GM12878 (cell line): Measurements from ENCODE around the gene TMX4. TPM values are rescaled to one million over a fixed set of nuclear protein-coding genes. Genes with fewer than 3 reads are reported as not detected.

ENCODE experiments used
- JUND ChIP-seq: IDR thresholded peaks from 2 replicates; pipeline ENCODE4 v1.6.1; 2012; ENCODE audit warnings: low read depth, mild to moderate bottlenecking, low read length, improper control_type of control experiment, moderate library complexity
- NR2F1 ChIP-seq: fragments of 450-650 bp; conservative IDR thresholded peaks from 2 replicates; pipeline ENCODE4 v1.6.1; 2017; ENCODE audit warnings: mild to moderate bottlenecking
- polyA plus RNA-seq, 11 experiments: library from polyadenylated mRNA; depleted of rRNA in 4 of 11; unstranded in 6 of 11; stranded (reverse) in 5 of 11; fragments of >200 nt; fragmentation: Nextera tagmentation in 4 of 11; fragmentation: Illumina TruSeq in 1 of 11; extraction: Ambion mirVana in 4 of 11; extraction: Trizol in 1 of 11; gene quantifications; 1 replicate in 1 of 11; 2 replicates in 10 of 11; pipeline versions ENCODE4 v1.2.1 to v1.2.3, GENCODE V29; 2011 to 2016; ENCODE audit warnings: inconsistent platforms in 2 of 11, missing spikeins in 2 of 11, low read depth in 1 of 11
- total RNA-seq, 4 experiments: library from RNA; depleted of rRNA in 3 of 4; stranded (reverse); fragments of >200 nt in 3 of 4; fragmentation: Illumina TruSeq in 1 of 4; extraction: Trizol in 1 of 4; gene quantifications; 2 replicates each; pipeline versions ENCODE4 v1.2.1 to v1.2.3, GENCODE V29; 2013 to 2021
- TF ChIP-seq, protein P1 (sequence below): fragments of 450-650 bp; IDR thresholded peaks from 2 replicates; pipeline ENCODE4 v1.6.1; 2017; ENCODE audit warnings: mild to moderate bottlenecking, moderate library complexity
- TF ChIP-seq, protein P2 (sequence below): IDR thresholded peaks from 2 replicates; pipeline ENCODE4 v1.6.1; 2011; ENCODE audit warnings: borderline replicate concordance, low read depth, mild to moderate bottlenecking, moderate library complexity, low read length; ENCODE audit not compliant: insufficient read depth, poor library complexity, severe bottlenecking
- TF ChIP-seq, protein P3 (sequence below): IDR thresholded peaks from 2 replicates; pipeline ENCODE4 v1.6.1; 2011; ENCODE audit warnings: low read depth, low read length, improper control_type of control experiment, borderline replicate concordance
- TF ChIP-seq, protein P4 (sequence below): fragments of 450-650 bp; IDR thresholded peaks from 2 replicates; pipeline ENCODE4 v1.6.1; 2017; ENCODE audit warnings: borderline replicate concordance
- TF ChIP-seq, protein P5 (sequence below): fragments of 450-650 bp; IDR thresholded peaks from 2 replicates; pipeline ENCODE4 v1.6.1; 2017; ENCODE audit warnings: mild to moderate bottlenecking

TMX4 gene
- total and polyA plus RNA-seq, 10 of the 15 experiments (the other 5 are each of a cell fraction or from before 2014, with no cell fraction given) = 3.9 to 19.9 (median 11.1) TPM

DNA sequence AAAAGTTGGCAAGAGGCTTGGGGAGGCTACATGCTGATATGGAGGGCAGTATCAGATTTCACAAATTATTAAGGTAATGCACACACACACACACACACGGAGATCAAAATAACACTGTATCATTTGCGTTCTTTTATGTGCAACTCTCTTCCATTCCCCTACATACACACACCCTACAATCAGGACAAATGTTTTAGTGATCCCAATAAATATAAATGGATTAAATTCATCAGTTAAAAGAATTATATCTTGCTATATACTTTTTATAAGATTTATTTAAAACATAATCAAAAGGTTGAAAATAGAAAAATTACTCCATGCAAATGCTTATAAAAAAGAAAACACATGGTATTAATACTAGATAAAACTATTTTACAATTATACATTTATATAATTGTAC is 25.9 kb downstream of the TMX4 start (continued):
- TF ChIP-seq, protein P1, sequence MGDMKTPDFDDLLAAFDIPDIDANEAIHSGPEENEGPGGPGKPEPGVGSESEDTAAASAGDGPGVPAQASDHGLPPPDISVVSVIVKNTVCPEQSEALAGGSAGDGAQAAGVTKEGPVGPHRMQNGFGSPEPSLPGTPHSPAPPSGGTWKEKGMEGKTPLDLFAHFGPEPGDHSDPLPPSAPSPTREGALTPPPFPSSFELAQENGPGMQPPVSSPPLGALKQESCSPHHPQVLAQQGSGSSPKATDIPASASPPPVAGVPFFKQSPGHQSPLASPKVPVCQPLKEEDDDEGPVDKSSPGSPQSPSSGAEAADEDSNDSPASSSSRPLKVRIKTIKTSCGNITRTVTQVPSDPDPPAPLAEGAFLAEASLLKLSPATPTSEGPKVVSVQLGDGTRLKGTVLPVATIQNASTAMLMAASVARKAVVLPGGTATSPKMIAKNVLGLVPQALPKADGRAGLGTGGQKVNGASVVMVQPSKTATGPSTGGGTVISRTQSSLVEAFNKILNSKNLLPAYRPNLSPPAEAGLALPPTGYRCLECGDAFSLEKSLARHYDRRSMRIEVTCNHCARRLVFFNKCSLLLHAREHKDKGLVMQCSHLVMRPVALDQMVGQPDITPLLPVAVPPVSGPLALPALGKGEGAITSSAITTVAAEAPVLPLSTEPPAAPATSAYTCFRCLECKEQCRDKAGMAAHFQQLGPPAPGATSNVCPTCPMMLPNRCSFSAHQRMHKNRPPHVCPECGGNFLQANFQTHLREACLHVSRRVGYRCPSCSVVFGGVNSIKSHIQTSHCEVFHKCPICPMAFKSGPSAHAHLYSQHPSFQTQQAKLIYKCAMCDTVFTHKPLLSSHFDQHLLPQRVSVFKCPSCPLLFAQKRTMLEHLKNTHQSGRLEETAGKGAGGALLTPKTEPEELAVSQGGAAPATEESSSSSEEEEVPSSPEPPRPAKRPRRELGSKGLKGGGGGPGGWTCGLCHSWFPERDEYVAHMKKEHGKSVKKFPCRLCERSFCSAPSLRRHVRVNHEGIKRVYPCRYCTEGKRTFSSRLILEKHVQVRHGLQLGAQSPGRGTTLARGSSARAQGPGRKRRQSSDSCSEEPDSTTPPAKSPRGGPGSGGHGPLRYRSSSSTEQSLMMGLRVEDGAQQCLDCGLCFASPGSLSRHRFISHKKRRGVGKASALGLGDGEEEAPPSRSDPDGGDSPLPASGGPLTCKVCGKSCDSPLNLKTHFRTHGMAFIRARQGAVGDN = no peak
- TF ChIP-seq, protein P2, sequence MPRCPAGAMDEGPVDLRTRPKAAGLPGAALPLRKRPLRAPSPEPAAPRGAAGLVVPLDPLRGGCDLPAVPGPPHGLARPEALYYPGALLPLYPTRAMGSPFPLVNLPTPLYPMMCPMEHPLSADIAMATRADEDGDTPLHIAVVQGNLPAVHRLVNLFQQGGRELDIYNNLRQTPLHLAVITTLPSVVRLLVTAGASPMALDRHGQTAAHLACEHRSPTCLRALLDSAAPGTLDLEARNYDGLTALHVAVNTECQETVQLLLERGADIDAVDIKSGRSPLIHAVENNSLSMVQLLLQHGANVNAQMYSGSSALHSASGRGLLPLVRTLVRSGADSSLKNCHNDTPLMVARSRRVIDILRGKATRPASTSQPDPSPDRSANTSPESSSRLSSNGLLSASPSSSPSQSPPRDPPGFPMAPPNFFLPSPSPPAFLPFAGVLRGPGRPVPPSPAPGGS = no peak
- TF ChIP-seq, protein P3, sequence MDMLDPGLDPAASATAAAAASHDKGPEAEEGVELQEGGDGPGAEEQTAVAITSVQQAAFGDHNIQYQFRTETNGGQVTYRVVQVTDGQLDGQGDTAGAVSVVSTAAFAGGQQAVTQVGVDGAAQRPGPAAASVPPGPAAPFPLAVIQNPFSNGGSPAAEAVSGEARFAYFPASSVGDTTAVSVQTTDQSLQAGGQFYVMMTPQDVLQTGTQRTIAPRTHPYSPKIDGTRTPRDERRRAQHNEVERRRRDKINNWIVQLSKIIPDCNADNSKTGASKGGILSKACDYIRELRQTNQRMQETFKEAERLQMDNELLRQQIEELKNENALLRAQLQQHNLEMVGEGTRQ = no peak
- no peak for TF ChIP-seq NR2F1
- TF ChIP-seq, protein P4, sequence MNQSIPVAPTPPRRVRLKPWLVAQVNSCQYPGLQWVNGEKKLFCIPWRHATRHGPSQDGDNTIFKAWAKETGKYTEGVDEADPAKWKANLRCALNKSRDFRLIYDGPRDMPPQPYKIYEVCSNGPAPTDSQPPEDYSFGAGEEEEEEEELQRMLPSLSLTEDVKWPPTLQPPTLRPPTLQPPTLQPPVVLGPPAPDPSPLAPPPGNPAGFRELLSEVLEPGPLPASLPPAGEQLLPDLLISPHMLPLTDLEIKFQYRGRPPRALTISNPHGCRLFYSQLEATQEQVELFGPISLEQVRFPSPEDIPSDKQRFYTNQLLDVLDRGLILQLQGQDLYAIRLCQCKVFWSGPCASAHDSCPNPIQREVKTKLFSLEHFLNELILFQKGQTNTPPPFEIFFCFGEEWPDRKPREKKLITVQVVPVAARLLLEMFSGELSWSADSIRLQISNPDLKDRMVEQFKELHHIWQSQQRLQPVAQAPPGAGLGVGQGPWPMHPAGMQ = no peak
- TF ChIP-seq, protein P5, sequence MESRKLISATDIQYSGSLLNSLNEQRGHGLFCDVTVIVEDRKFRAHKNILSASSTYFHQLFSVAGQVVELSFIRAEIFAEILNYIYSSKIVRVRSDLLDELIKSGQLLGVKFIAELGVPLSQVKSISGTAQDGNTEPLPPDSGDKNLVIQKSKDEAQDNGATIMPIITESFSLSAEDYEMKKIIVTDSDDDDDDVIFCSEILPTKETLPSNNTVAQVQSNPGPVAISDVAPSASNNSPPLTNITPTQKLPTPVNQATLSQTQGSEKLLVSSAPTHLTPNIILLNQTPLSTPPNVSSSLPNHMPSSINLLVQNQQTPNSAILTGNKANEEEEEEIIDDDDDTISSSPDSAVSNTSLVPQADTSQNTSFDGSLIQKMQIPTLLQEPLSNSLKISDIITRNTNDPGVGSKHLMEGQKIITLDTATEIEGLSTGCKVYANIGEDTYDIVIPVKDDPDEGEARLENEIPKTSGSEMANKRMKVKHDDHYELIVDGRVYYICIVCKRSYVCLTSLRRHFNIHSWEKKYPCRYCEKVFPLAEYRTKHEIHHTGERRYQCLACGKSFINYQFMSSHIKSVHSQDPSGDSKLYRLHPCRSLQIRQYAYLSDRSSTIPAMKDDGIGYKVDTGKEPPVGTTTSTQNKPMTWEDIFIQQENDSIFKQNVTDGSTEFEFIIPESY = no peak
- no peak for TF ChIP-seq JUND
